Subcutaneous adipose tissue (tissue), 4 donors: Measurements from ENCODE around the gene TNXB. TPM values are rescaled to one million over a fixed set of nuclear protein-coding genes. Genes with fewer than 3 reads are reported as not detected.

Source experiments
- total RNA-seq, 4 donors: library from RNA; depleted of rRNA; stranded (reverse); fragments of >200 nt; gene quantifications; one replicate each; pipeline ENCODE4 v1.1.0, GENCODE V29; 2016
- TF ChIP-seq, protein P1 (sequence below): fragments of 450-650 bp; IDR thresholded peaks from one replicate; pipeline ENCODE4 v1.5.1; 2016; ENCODE audit warnings: low read depth, mild to moderate bottlenecking, control low read depth, antibody characterized with exemption, moderate library complexity

TNXB gene
- total RNA-seq, 4 donors from 2014 or later, result 93.9 to 261 (median 142) TPM

DNA sequence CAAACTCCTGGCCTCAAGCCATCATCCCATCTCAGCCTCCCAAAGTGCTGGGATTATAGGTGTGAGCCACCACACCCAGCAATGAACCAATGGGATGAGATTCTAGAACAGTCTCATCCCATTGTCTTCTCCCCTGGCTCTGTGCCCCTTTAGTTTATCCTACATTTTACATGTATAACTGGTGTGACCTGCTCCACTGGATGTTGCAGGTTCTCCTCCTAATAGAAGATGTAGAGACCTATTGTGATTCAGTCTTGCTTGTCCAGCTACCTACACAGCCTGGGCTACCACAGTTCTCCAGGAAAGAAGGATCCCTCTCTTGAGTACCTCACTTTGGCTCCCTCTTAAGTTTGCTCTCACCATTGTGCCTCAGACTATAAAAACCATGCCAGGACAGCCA is 23.0 kb upstream of the TNXB start:
- TF ChIP-seq, protein P1, sequence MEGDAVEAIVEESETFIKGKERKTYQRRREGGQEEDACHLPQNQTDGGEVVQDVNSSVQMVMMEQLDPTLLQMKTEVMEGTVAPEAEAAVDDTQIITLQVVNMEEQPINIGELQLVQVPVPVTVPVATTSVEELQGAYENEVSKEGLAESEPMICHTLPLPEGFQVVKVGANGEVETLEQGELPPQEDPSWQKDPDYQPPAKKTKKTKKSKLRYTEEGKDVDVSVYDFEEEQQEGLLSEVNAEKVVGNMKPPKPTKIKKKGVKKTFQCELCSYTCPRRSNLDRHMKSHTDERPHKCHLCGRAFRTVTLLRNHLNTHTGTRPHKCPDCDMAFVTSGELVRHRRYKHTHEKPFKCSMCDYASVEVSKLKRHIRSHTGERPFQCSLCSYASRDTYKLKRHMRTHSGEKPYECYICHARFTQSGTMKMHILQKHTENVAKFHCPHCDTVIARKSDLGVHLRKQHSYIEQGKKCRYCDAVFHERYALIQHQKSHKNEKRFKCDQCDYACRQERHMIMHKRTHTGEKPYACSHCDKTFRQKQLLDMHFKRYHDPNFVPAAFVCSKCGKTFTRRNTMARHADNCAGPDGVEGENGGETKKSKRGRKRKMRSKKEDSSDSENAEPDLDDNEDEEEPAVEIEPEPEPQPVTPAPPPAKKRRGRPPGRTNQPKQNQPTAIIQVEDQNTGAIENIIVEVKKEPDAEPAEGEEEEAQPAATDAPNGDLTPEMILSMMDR, result no peak

DNA sequence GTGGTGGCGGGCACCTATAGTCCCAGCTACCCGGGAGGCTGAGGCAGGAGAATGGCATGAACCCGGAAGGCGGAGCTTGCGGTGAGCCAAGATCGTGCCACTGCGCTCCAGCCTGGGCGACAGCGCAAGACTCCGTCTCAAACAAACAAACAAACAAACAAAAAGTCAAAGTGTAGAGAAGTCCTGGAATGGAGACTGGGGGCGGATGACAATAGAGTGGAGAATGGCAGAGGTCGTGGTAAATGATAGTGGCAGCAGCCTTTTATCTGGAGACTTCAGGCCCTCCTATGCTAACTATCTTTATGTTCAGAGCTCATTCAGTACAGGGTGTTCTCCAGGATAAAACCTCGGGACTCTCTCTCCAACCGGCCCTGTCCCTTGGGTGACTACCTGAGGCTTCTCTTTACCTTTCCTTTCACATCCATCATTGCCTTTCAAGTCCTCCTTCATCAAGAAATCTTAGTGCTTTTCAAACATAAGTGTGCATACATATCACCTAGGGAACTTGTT is 22.4 kb upstream of the TNXB start:
- TF ChIP-seq, protein P1, result no peak

DNA sequence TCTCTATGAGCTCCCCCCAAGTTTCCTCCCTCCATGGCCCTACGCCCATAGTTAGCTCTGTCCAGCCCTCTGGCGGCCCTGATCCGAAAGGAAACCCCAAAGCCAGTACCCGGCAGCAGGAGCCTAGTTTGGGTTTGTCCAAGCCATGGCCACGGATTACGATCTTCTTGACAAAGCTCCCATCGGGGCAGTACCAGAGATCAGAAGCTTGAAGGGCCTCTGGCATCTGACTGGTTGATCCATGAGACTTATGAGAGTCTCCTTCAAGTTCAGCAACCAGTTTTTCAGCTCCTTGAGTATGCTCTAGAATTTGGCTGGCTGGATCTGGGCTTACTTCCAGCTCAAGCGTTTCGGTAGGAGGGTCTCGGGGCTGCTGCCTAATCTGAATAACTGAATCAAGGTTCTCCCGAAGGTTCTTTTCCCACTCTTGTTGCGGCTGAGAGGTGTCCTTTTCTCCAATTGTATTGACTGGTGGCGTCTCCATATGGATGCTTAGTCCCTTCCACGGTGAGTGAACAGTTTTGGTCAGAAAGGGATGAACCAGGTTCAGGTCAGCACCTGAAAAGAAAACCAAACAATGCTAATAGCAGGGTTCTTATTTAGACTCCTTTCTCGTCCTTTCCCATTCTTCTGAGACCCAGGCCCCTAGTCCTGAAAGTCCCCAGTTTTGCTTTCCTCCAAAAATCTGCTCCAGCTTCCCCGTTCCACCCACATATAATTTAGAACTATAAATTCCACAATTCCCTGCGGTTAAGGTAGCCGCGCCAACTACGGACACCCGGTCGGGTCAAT is 20.4 kb upstream of the TNXB start:
- TF ChIP-seq, protein P1, result no peak

DNA sequence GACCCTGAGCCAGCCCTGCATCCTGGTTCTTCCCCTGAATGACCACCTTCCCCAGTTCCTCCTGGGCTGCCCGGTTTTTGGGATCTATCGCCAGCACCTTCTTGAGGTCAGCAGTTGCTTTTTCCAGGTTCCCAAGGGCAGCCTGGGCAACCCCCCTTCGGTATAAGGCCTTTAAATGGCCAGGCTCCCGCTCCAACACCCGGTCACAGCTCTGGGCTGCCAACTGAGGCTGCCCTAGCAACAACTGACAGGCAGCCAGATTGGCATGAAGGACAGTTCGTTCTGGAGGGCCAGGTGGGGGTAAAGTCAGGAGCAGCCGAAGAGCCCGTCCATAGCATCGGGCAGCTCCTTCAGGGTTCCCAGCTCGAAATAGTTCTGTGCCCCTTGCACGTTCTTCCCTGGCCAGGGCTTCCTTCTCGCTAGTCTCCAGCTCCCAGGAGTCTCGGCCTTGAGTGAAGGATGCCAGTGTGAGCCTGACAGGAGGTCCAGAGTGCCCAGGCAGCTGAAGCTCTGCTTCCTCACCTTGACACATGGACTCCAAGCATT is 19.7 kb upstream of the TNXB start:
- TF ChIP-seq, protein P1, result no peak

DNA sequence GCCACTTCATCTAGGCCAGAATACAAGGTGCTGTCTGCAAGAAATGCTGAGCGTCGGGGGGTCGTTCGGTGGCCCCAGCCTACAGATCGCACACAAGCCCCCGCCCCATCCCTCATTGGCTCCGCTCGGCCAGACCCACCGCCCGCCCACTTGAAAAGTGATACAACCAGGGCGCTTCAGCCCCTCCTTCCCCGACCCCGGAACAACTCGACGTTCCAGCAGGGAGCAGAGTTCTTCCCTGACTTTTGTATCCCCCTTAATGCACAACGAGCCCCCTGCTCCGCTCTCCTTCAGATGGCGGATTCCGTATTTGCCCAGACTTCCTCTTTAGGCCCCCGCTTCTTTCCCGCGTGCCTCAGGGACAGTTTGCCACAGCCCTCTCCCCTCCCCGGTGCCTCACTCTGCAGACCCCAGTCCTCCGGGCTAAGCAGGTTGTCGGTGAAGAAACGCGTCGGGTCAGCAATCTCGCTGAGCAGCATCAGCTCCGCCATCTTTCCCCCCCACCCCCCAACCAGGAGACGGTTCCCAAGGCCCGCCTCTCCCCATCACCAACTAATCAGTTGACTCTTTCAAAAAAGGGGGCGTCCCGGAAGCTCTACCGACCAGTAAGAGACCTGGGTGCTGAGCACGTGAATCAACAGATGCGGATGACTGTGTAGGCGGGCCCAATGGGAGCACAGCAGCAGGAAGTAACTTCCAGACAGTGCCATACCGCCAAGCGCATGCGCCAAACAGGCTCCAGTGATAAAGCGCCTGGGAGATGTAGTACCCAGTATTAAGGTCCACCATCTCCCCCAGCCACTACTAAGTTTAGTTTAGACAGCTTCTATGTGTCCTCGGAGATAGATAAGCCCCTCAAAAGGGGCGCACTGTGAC is 18.8 kb upstream of the TNXB start, which contains the start of gene ATF6B:
Gene ATF6B (minus strand): TSS at position 530 of the 876 bp plus-strand sequence. CDS start 39 bp downstream, at position 491.
- TF ChIP-seq, protein P1, result no peak

DNA sequence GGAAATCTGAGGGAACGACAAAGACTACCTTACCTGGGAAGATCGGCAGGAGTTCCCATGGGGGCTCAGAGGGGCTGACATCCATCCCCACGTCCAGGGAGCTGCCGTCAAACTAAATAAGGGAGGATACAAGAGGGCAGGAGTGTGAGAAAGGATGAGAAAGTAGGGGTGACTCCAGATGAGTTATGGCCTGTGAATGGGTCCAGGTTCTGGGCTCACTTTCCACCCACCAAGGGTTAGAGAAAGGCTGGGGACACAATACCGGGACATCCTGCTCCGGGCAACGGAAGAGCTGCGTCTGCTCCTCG is 18.2 kb upstream of the TNXB start:
- TF ChIP-seq, protein P1, result no peak

DNA sequence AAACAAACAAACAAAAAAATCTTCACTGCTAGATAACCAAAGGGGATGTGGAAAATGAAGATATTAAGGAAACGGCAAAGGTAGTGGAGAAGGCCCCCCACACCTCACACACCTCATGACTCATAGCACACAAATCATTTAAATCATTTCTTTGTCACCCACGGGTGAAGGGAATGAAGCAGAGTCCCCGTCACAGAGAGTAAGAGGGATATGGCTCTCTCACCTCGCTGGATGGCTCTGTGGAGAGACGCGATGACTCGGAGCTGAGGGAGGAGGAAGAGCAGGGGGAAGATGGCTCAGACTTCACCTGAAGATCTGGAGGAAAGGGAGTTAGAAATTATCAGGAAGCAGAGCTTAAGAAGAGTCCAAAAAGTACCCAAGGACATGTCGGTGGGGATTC is 17.7 kb upstream of the TNXB start:
- TF ChIP-seq, protein P1, result no peak
